GM10266 (cell line): ENCODE data around the gene KLF11.
A peak's percentile ranks its signal among the peaks of the same experiment; 100 is the strongest.

Experiments used
- DNase-seq: peaks from one replicate; pipeline ENCODE4 v3.0.0; 2012; ENCODE audit errors: extremely low spot score
- CTCF ChIP-seq: IDR thresholded peaks from 2 replicates; pipeline ENCODE4 v1.5.1; 2012; ENCODE audit warnings: mild to moderate bottlenecking, low read depth; ENCODE audit not compliant: control insufficient read depth, insufficient read depth; ENCODE audit errors: missing control alignments

KLF11 gene

GRCh38 chr2:10042301-10043161 is 819 bp upstream of the KLF11 start:
- TF ChIP-seq CTCF: no peak
- no peak for DNase-seq

- DNase-seq: peak; percentile 89
Measured at GRCh38 chr2:10043906-10044601, 704 bp downstream of the KLF11 start.

GRCh38 chr2:10045561-10046355 is 2.4 kb downstream of the KLF11 start:
- TF ChIP-seq CTCF: no peak
- no peak for DNase-seq

More at GRCh38 chr2:10043906-10044601, 704 bp downstream of the KLF11 start:
- no peak for TF ChIP-seq CTCF

GRCh38 chr2:10046931-10047330 is 3.6 kb downstream of the KLF11 start:
- DNase-seq: no peak
- no peak for TF ChIP-seq CTCF

- no peak for TF ChIP-seq CTCF
Measured at GRCh38 chr2:10047616-10048500, 4.5 kb downstream of the KLF11 start.

GRCh38 chr2:10048501-10049171 is 5.3 kb downstream of the KLF11 start:
- TF ChIP-seq CTCF: peak; percentile 53
- peak; percentile 76 for DNase-seq

More at GRCh38 chr2:10047616-10048500, 4.5 kb downstream of the KLF11 start:
- DNase-seq: no peak
